CD8-positive, alpha-beta memory T cell (primary cell): ENCODE data around the gene ANP32B. TPM values are rescaled to one million over a fixed set of nuclear protein-coding genes. Genes with fewer than 3 reads are reported as not detected.
"Not testable (repeated sequence)": the region's sequence is repeated elsewhere in the genome, so short reads cannot be mapped to it uniquely, and the experiment has no call there.

Experiments used
- CTCF ChIA-PET: fragments of 350-600 bp; sonication (Branson Sonifier 250); formaldehyde crosslinking; loops from one replicate; lab custom pipeline; 2021; ENCODE audit warnings: antibody characterized with exemption; lab: Charles Lee
- POLR2A ChIA-PET: fragments of 350-600 bp; sonication (Branson Sonifier 250); formaldehyde crosslinking; loops from one replicate; lab custom pipeline; 2021; ENCODE audit warnings: antibody characterized with exemption; lab: Charles Lee
- DNase-seq, 5 donors: peaks; one replicate each; pipeline versions ENCODE4 v3.0.0 to v3.0.0-alpha.2; 2020 to 2022; ENCODE audit warnings: mixed read lengths in 1 of 5
- H3K27ac ChIP-seq: one replicate; pipeline ENCODE4 v1.7.0; 2013; ENCODE audit warnings: low read depth, mild to moderate bottlenecking, low read length, moderate library complexity
- H3K27me3 ChIP-seq: 2 replicates; pipeline ENCODE4 v1.7.0; 2013; ENCODE audit warnings: low read length, mild to moderate bottlenecking; ENCODE audit not compliant: insufficient read depth, poor library complexity, severe bottlenecking
- H3K36me3 ChIP-seq: 2 replicates; pipeline ENCODE4 v1.7.0; 2013; ENCODE audit warnings: mild to moderate bottlenecking, low read length, moderate library complexity; ENCODE audit not compliant: insufficient read depth
- H3K4me1 ChIP-seq: 2 replicates; pipeline ENCODE4 v1.7.0; 2013; ENCODE audit warnings: mild to moderate bottlenecking, low read length, moderate library complexity; ENCODE audit not compliant: insufficient read depth
- H3K4me3 ChIP-seq: 2 replicates; pipeline ENCODE4 v1.7.0; 2013; ENCODE audit warnings: mild to moderate bottlenecking, low read length
- H3K9me3 ChIP-seq: 2 replicates; pipeline ENCODE4 v1.7.0; 2013; ENCODE audit warnings: mild to moderate bottlenecking, low read length
- H3K27ac Mint-ChIP-seq, 8 donors: one replicate each; pipeline ENCODE4 v1.8.0; 2020 to 2021; ENCODE audit warnings: mixed read lengths in 8 of 8, mild to moderate bottlenecking in 6 of 8, inconsistent platforms in 3 of 8, moderate library complexity in 3 of 8
- H3K27me3 Mint-ChIP-seq, 2 donors: one replicate each; pipeline ENCODE4 v1.8.0; 2020 to 2021; ENCODE audit warnings: mixed read lengths in 2 of 2, mild to moderate bottlenecking in 1 of 2, moderate library complexity in 1 of 2
- H3K36me3 Mint-ChIP-seq, 3 donors: one replicate each; pipeline ENCODE4 v1.8.0; 2020 to 2021; ENCODE audit warnings: mixed read lengths in 3 of 3, inconsistent platforms in 1 of 3, mild to moderate bottlenecking in 1 of 3
- H3K4me1 Mint-ChIP-seq, 3 donors: one replicate each; pipeline ENCODE4 v1.8.0; 2020 to 2021; ENCODE audit warnings: mixed read lengths in 3 of 3, inconsistent platforms in 1 of 3, mild to moderate bottlenecking in 1 of 3
- H3K4me3 Mint-ChIP-seq, 7 donors: one replicate each; pipeline ENCODE4 v1.8.0; 2020 to 2021; ENCODE audit warnings: mixed read lengths in 7 of 7, mild to moderate bottlenecking in 6 of 7, moderate library complexity in 4 of 7, inconsistent platforms in 2 of 7
- H3K9me3 Mint-ChIP-seq, 5 donors: one replicate each; pipeline ENCODE4 v1.8.0; 2020 to 2022; ENCODE audit warnings: mixed read lengths in 5 of 5, mild to moderate bottlenecking in 3 of 5, moderate library complexity in 2 of 5, inconsistent platforms in 1 of 5
- polyA plus RNA-seq: library from polyadenylated mRNA; unstranded; fragments of 300-500 nt; fragmentation: Illumina TruSeq; gene quantifications from one replicate; pipeline ENCODE4 v1.2.3, GENCODE V29; 2021
- total RNA-seq, 2 experiments: library from RNA; stranded (reverse); gene quantifications; one replicate each; pipeline ENCODE4 v1.2.3, GENCODE V29; 2021

ANP32B gene
- total and polyA plus RNA-seq, 3 experiments from 2014 or later = 91.0 to 341 (median 331) TPM

DNA sequence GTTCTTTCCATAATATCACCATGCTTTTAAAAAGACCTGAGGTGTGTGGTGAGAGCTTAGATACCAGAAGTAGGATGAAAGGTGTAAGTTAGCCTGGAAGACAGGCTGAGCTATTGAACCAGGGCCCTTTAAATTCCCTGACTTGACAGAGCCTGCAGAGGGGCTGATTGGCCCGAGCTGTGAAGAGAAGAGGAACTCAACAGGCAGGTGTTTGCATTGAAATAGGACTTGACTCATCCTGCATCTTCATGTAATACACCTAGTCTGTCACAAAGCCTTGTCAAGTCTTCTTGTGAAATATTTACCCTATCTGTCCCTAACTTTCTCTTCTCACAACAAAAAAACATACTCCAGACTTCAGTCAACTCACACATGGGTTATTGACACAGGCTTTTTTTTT lies 16.6 kb upstream of the ANP32B start:
- Mint-ChIP-seq H3K36me3 (no peaks in the 10 kb centered on the region), H3K27me3 (peaks cover 15 to 20% of the 10 kb centered on the region in 2 donors), H3K4me3 (no peak overlapping the region), H3K9me3 (no peaks in the 10 kb centered on the region), H3K4me1 (no peaks in the 10 kb centered on the region), H3K27ac (no peak overlapping the region)
- POLR2A ChIA-PET = interaction anchor here (0.7 kb wide), 1 partner anchor 37 kb away, joined by 11 read pairs; no protein-coding TSS in a partner anchor
- no peaks in the 10 kb centered on the region for H3K9me3 ChIP-seq
- CTCF ChIA-PET = interaction anchor here (0.8 kb wide), 1 partner anchor 10 kb away, joined by 3 read pairs; no protein-coding TSS in a partner anchor
- H3K36me3 ChIP-seq = no peaks in the 10 kb centered on the region
- H3K27ac ChIP-seq = no peak overlapping the region
- no peaks in the 10 kb centered on the region for H3K4me1 ChIP-seq
- H3K27me3 ChIP-seq = no peaks in the 10 kb centered on the region
- H3K4me3 ChIP-seq = no peak overlapping the region
- no peak for DNase-seq

DNA sequence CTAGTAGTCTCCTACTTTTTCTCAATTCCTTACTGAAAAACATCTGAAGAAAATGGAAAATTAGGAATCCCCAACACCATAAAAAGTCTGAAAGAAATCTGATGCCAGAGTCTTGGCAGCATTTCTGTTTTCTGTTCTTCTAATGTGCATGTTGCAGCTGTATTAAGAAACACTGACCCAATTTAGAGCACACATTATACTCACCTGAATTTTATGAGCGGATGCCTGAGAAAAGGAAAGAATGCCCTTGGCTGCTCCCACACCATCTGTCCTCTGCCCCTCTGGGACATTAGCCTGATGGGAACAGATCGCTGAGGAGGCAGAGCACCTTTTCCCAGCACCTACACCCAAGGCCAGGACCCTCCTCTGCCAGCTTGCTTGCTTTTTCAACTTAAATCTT lies 14.1 kb upstream of the ANP32B start:
- Mint-ChIP-seq H3K4me3 (no peak overlapping the region), H3K27ac (peak overlapping the region in 1 of 8 donors; percentile 23), H3K27me3 (peaks cover 17 to 29% of the 10 kb centered on the region in 2 donors), H3K36me3 (no peaks in the 10 kb centered on the region), H3K4me1 (no peaks in the 10 kb centered on the region), H3K9me3 (peaks cover 0 to 2% (median 0%) of the 10 kb centered on the region in 5 donors)
- DNase-seq = no peak
- Histone ChIP-seq H3K27ac (no peak overlapping the region), H3K27me3 (no peaks in the 10 kb centered on the region), H3K36me3 (no peaks in the 10 kb centered on the region), H3K9me3 (no peaks in the 10 kb centered on the region), H3K4me3 (no peak overlapping the region), H3K4me1 (no peaks in the 10 kb centered on the region)
- ChIA-PET POLR2A (no interaction called here), CTCF (interaction anchor here (2.4 kb wide), 1 partner anchor 14 kb away, joined by 7 read pairs; the partner anchor contains the start of gene ANP32B)

DNA sequence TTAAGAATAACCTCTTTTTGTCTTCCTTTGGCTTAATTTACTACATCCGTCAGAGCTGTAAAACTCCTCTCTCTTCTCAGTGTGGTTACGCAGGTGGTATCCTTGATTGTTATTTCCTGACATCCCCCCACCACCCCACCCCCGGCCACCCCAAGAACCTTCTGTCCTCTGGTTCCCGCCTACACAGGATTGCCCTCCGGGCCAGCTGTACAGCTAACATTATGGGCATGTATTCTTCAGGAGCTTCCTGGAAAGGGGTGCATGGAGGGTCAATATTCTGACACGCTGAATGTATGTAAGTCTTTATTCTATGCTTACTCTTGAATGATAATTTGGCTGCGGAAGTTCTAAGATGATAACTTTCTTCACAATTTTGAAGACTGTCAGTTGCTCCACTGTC lies 13.0 kb upstream of the ANP32B start:
- Histone ChIP-seq H3K9me3 (no peaks in the 10 kb centered on the region), H3K4me3 (no peak overlapping the region), H3K36me3 (no peaks in the 10 kb centered on the region), H3K4me1 (no peaks in the 10 kb centered on the region), H3K27me3 (no peaks in the 10 kb centered on the region), H3K27ac (no peak overlapping the region)
- Mint-ChIP-seq H3K36me3 (no peaks in the 10 kb centered on the region), H3K9me3 (peaks cover 0 to 2% (median 0%) of the 10 kb centered on the region in 5 donors), H3K27ac (no peak overlapping the region), H3K4me3 (no peak overlapping the region), H3K4me1 (no peaks in the 10 kb centered on the region), H3K27me3 (peaks cover 17 to 26% of the 10 kb centered on the region in 2 donors)
- ChIA-PET CTCF (interaction anchor here (1.0 kb wide), 1 partner anchor 13 kb away, joined by 3 read pairs; the partner anchor contains the start of gene ANP32B), POLR2A (no interaction called here)
- peak in 1 of 5 donors; percentile 30 for DNase-seq

DNA sequence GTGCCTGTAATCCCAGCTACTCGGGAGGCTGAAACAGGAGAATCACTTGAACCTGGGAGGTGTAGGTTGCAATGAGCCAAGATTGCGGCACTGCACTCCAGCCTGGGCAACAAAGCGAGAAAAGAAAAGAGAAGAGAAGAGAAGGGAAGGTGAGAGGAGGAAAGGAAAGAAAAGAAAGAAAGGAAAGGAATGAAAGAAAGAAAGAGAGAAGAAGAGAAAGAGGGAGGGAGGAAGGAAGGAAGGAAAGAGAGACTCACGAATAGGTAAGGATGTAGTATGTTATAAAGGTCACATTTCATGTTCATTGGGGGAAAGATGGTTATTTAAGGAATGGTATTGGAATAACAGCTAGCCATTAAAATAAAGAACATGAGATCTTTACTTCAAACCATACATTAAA lies 10.4 kb upstream of the ANP32B start:
- H3K27me3 ChIP-seq = no peaks in the 10 kb centered on the region
- no peak overlapping the region for H3K4me3 ChIP-seq
- Mint-ChIP-seq H3K9me3 (peaks cover 0 to 2% (median 0%) of the 10 kb centered on the region in 5 donors), H3K4me1 (no peaks in the 10 kb centered on the region), H3K27ac (no peak overlapping the region), H3K4me3 (no peak overlapping the region), H3K27me3 (peaks cover 16 to 21% of the 10 kb centered on the region in 2 donors), H3K36me3 (no peaks in the 10 kb centered on the region)
- CTCF ChIA-PET = interaction anchor here (1.3 kb wide), 1 partner anchor 82 kb away, joined by 4 read pairs; no protein-coding TSS in a partner anchor
- no peak overlapping the region for H3K27ac ChIP-seq
- DNase-seq = no peak
- POLR2A ChIA-PET = no interaction called here
- H3K9me3 ChIP-seq = no peaks in the 10 kb centered on the region
- no peaks in the 10 kb centered on the region for H3K4me1 ChIP-seq
- no peaks in the 10 kb centered on the region for H3K36me3 ChIP-seq

DNA sequence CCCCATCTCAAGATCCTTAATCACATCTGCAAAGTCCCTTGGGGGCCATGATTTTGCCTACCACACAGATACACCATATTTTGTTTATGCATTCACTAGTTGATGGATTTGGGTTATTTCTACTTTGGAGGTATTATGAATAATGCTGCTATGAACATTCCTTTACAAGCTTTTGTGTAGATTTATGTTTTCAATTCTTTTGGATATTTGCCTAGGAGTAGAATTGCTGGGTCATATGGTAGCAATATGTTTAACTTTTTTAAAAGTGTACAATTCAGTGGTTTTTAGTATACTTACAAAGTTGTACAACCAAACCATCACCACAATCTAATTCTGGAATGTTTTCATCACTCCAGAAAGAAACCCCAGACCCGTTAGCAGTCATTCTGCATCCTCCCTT lies 7.8 kb upstream of the ANP32B start:
- no peaks in the 10 kb centered on the region for H3K36me3 ChIP-seq
- H3K4me1 ChIP-seq = peaks cover 12% of the 10 kb centered on the region
- H3K4me3 ChIP-seq = no peak overlapping the region
- CTCF ChIA-PET = no interaction called here
- H3K4me3 Mint-ChIP-seq = peak overlapping the region in 1 of 7 donors; percentile 56
- H3K9me3 Mint-ChIP-seq = peaks cover 0 to 2% (median 0%) of the 10 kb centered on the region in 5 donors
- H3K4me1 Mint-ChIP-seq = no peaks in the 10 kb centered on the region
- H3K9me3 ChIP-seq = no peaks in the 10 kb centered on the region
- peaks cover 13 to 16% of the 10 kb centered on the region in 2 donors for H3K27me3 Mint-ChIP-seq
- no peak overlapping the region for H3K27ac Mint-ChIP-seq
- H3K36me3 Mint-ChIP-seq = no peaks in the 10 kb centered on the region
- POLR2A ChIA-PET = no interaction called here
- DNase-seq = no peak
- no peaks in the 10 kb centered on the region for H3K27me3 ChIP-seq
- H3K27ac ChIP-seq = no peak overlapping the region

DNA sequence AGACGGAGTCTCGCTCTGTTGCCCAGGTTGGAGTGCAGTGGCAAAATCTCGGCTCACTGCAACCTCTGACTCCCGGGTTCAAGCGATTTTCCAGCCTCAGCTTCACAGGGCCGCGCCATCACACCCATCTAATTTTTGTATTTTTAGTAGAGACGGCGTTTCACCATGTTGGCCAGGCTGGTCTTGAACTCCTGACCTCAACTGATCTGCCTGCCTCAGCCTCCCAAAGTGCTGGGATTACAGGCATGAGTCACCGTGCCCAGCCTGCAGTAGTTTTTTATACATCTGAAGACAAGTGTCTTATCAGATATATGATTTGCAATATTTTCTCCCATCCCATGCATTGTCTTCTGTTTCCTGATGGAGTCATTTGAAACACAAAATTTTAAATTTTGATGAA lies 6.5 kb upstream of the ANP32B start:
- peaks cover 19% of the 10 kb centered on the region for H3K4me1 ChIP-seq
- H3K4me1 Mint-ChIP-seq, H3K27me3 ChIP-seq, DNase-seq, H3K36me3 Mint-ChIP-seq, H3K4me3 Mint-ChIP-seq, H3K9me3 ChIP-seq, H3K36me3 ChIP-seq, H3K9me3 Mint-ChIP-seq, POLR2A ChIA-PET, H3K4me3 ChIP-seq, H3K27ac Mint-ChIP-seq, CTCF ChIA-PET, H3K27ac ChIP-seq, H3K27me3 Mint-ChIP-seq: not testable (repeated sequence)

DNA sequence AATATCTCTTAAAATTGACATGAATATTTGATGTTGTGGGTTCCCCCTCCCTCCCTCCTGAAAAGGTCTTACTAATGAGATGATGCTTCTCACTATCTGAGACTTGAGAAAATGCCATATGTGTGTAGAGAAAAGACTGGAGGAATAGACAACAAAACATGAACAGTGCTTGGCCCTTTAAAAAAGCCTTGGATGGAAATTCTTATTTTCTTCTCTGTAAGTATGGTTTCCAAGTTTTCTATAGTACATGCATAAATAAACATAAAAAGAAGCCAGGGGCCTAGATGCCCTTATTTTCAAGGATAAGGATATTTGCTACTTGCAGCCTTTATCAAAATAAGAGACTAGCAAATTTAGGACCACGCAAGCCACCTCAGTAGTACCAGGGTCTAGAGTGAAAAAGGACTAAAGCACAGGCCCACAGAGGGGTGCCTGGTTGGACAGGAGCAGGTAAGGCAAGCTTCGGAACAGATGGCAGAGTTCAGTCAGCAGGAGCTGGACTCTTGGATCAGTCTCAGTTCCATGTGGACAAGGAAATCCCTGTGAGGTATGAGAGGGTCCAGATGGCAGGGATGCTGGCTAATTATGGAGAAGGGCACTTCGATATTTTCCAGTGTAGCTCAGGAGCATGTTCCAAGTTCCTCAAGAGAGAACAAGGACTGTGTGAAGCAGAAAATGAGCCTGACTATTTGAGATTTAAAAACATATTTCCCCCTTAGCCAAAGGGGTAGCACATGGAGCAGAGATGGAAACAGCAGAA lies 4.6 kb upstream of the ANP32B start:
- H3K36me3 ChIP-seq = no peaks in the 10 kb centered on the region
- H3K4me3 Mint-ChIP-seq = peak overlapping the region in 1 of 7 donors; percentile 48
- H3K27me3 Mint-ChIP-seq = peaks cover 3 to 4% of the 10 kb centered on the region in 2 donors
- no peaks in the 10 kb centered on the region for H3K36me3 Mint-ChIP-seq
- H3K27me3 ChIP-seq = no peaks in the 10 kb centered on the region
- peaks cover 0 to 2% (median 0%) of the 10 kb centered on the region in 5 donors for H3K9me3 Mint-ChIP-seq
- H3K4me3 ChIP-seq = no peak overlapping the region
- ChIA-PET CTCF (interaction anchor here (2.4 kb wide), 1 partner anchor 56 kb away, joined by 6 read pairs; no protein-coding TSS in a partner anchor), POLR2A (no interaction called here)
- no peak overlapping the region for H3K27ac ChIP-seq
- peaks cover 27% of the 10 kb centered on the region for H3K4me1 ChIP-seq
- H3K27ac Mint-ChIP-seq = peak overlapping the region in 1 of 8 donors; percentile 50
- H3K9me3 ChIP-seq = no peaks in the 10 kb centered on the region
- H3K4me1 Mint-ChIP-seq = peaks cover 5 to 12% (median 10%) of the 10 kb centered on the region in 3 donors
- no peak for DNase-seq
